H1 (cell line): ENCODE results near the gene OR6K2. TPM values are rescaled to one million over a fixed set of nuclear protein-coding genes. Genes with fewer than 3 reads are reported as not detected.

Experiments
- polyA plus RNA-seq, 7 experiments: library from polyadenylated mRNA; depleted of rRNA in 3 of 7; stranded (reverse) in 5 of 7; unstranded in 2 of 7; fragments of >200 nt in 5 of 7; fragments of 200-250 nt in 2 of 7; gene quantifications; 1 replicate in 5 of 7; 2 replicates in 1 of 7; 4 replicates in 1 of 7; pipeline versions ENCODE4 v1.2.1 to v1.2.3, GENCODE V29; 2011 to 2013; ENCODE audit warnings: missing spikeins in 2 of 7, mixed read lengths in 2 of 7
- total RNA-seq: library from RNA; stranded (reverse); fragmentation: NEBNext Ultra II Directional; extraction: Animal tissue kit (Norgen Biotek cat#: 25700); gene quantifications from 2 replicates; pipeline ENCODE4 v1.2.1, GENCODE V29; 2021

OR6K2 gene
- total and polyA plus RNA-seq, 2 of the 8 experiments (the other 6 are each of a cell fraction or from before 2014, with no cell fraction given): not detected

Other genes with a start within 250 kb of the OR6K2 start
- not detected in 2 replicates for gene OR10K1, start 238.8 kb downstream of the OR6K2 start, total RNA-seq
- gene OR10K1, start 238.8 kb downstream of the OR6K2 start, polyA plus RNA-seq (2011; rRNA removed): not detected in 2 replicates
- gene OR10R2, start 228.4 kb downstream of the OR6K2 start, total RNA-seq: not detected in 2 replicates
- gene OR10R2, start 228.4 kb downstream of the OR6K2 start, polyA plus RNA-seq (2011; rRNA removed): not detected in 2 replicates
- gene OR6Y1, start 146.2 kb downstream of the OR6K2 start, total RNA-seq: 0.07 TPM in 1 of 2 replicates, not detected in the other
- gene OR6Y1, start 146.2 kb downstream of the OR6K2 start, polyA plus RNA-seq (2011; rRNA removed): not detected in 2 replicates
- not detected in 2 replicates for gene OR6P1, start 130.1 kb downstream of the OR6K2 start, total RNA-seq
- gene OR6P1, start 130.1 kb downstream of the OR6K2 start, polyA plus RNA-seq (2011; rRNA removed): not detected in 2 replicates
- not detected in 2 replicates for gene OR10X1, start 120.8 kb downstream of the OR6K2 start, total RNA-seq
- gene OR10X1, start 120.8 kb downstream of the OR6K2 start, polyA plus RNA-seq (2011; rRNA removed): not detected in 2 replicates
- not detected in 2 replicates for gene OR10Z1, start 95.4 kb downstream of the OR6K2 start, total RNA-seq
- not detected in 2 replicates for gene OR10Z1, start 95.4 kb downstream of the OR6K2 start, polyA plus RNA-seq (2011; rRNA removed)
- gene SPTA1, start 13.9 kb downstream of the OR6K2 start, total RNA-seq: not detected in 2 replicates
- gene SPTA1, start 13.9 kb downstream of the OR6K2 start, polyA plus RNA-seq (2011; rRNA removed): not detected in 2 replicates
- gene OR6K3, start 20.1 kb upstream of the OR6K2 start, total RNA-seq: not detected in 2 replicates
- not detected in 2 replicates for gene OR6K3, start 20.1 kb upstream of the OR6K2 start, polyA plus RNA-seq (2011; rRNA removed)
- gene OR6K6, start 54.1 kb upstream of the OR6K2 start, total RNA-seq: not detected in 2 replicates
- not detected in 2 replicates for gene OR6K6, start 54.1 kb upstream of the OR6K2 start, polyA plus RNA-seq (2011; rRNA removed)
- not detected in 2 replicates for gene OR6N1, start 71.5 kb upstream of the OR6K2 start, total RNA-seq
- gene OR6N1, start 71.5 kb upstream of the OR6K2 start, polyA plus RNA-seq (2011; rRNA removed): not detected in 2 replicates
- gene OR6N2, start 80.6 kb upstream of the OR6K2 start, total RNA-seq: not detected in 2 replicates
- not detected in 2 replicates for gene OR6N2, start 80.6 kb upstream of the OR6K2 start, polyA plus RNA-seq (2011; rRNA removed)
- gene MNDA, start 130.7 kb upstream of the OR6K2 start, total RNA-seq: not detected in 2 replicates
- gene MNDA, start 130.7 kb upstream of the OR6K2 start, polyA plus RNA-seq (2011; rRNA removed): not detected in 2 replicates
- not detected in 2 replicates for gene PYHIN1, start 230.9 kb upstream of the OR6K2 start, total RNA-seq
- not detected in 2 replicates for gene PYHIN1, start 230.9 kb upstream of the OR6K2 start, polyA plus RNA-seq (2011; rRNA removed)